SK-N-SH (cell line): ENCODE measurements around the gene NAA20. TPM values are rescaled to one million over a fixed set of nuclear protein-coding genes. Genes with fewer than 3 reads are reported as not detected.

Experiments
- CTCF ChIA-PET: fragments of 300-600, 350-600 bp; formaldehyde crosslinking; extraction: SDS; loops from one replicate; lab custom pipeline; 2021; lab: Yijun Ruan, JAX
- POLR2A ChIA-PET: fragments of 350-600 bp; sonication (Branson Sonifier 250); formaldehyde crosslinking; extraction: SDS; loops from one replicate; lab custom pipeline; 2020; ENCODE audit warnings: antibody characterized with exemption, inconsistent platforms; lab: Yijun Ruan, JAX
- DNase-seq: peaks from one replicate; pipeline ENCODE4 v3.0.0; 2012
- H2AFZ ChIP-seq: fragments of 200-600 bp; sonication (generic); 2 replicates; pipeline ENCODE4 v1.8.1; 2016; ENCODE audit warnings: antibody characterized with exemption, mild to moderate bottlenecking, low read depth
- H3F3A ChIP-seq: fragments of 200-600 bp; sonication (generic); replicated peaks from 2 replicates; pipeline ENCODE3; 2016; ENCODE audit warnings: antibody characterized with exemption, mild to moderate bottlenecking; ENCODE audit not compliant: insufficient read depth
- H3K27ac ChIP-seq, 2 experiments: fragments of 200-500 bp in 1 of 2; fragments of 200-600 bp in 1 of 2; sonication (Bioruptor generic) in 1 of 2; sonication (generic), shearing (Covaris generic) in 1 of 2; 2 replicates each; pipeline versions ENCODE4 v1.5.1 to v1.6.1; 2014 to 2016; ENCODE audit warnings: low read depth in 2 of 2, inconsistent platforms in 1 of 2, low read length in 1 of 2, mild to moderate bottlenecking in 1 of 2, mixed read lengths in 1 of 2
- H3K27me3 ChIP-seq: fragments of 200-600 bp; sonication (generic), shearing (Covaris generic); 2 replicates; pipeline ENCODE4 v1.6.1; 2016; ENCODE audit warnings: mixed run types; ENCODE audit not compliant: insufficient read depth
- H3K36me3 ChIP-seq, 2 experiments: fragments of 200-500 bp in 1 of 2; fragments of 200-600 bp in 1 of 2; sonication (Bioruptor generic) in 1 of 2; sonication (generic) in 1 of 2; replicated peaks in 1 of 2; 2 replicates each; pipeline versions ENCODE3 to v1.5.1; 2014 to 2016; ENCODE audit warnings: low read length in 1 of 2, mild to moderate bottlenecking in 1 of 2; ENCODE audit not compliant: insufficient read depth in 2 of 2, control insufficient read depth in 1 of 2
- H3K4me1 ChIP-seq, 2 experiments: fragments of 200-500 bp in 1 of 2; fragments of 200-600 bp in 1 of 2; sonication (Bioruptor generic) in 1 of 2; sonication (generic), shearing (Covaris generic) in 1 of 2; 2 replicates each; pipeline versions ENCODE4 v1.5.1 to v1.6.1; 2014 to 2016; ENCODE audit warnings: low read depth in 1 of 2, low read length in 1 of 2, mixed run types in 1 of 2; ENCODE audit not compliant: insufficient read depth in 2 of 2, control insufficient read depth in 1 of 2
- H3K4me2 ChIP-seq: fragments of 200-600 bp; sonication (generic), shearing (Covaris generic); 2 replicates; pipeline ENCODE4 v1.6.1; 2017; ENCODE audit warnings: mixed run types
- H3K4me3 ChIP-seq, 2 experiments: fragments of 200-500 bp in 1 of 2; fragments of 200-600 bp in 1 of 2; sonication (Bioruptor generic) in 1 of 2; sonication (generic), shearing (Covaris generic) in 1 of 2; 2 replicates each; pipeline versions ENCODE4 v1.5.1 to v1.8.1; 2014 to 2016; ENCODE audit warnings: low read depth in 2 of 2, inconsistent platforms in 1 of 2, low read length in 1 of 2, mild to moderate bottlenecking in 1 of 2, mixed read lengths in 1 of 2, moderate library complexity in 1 of 2
- H3K79me2 ChIP-seq: fragments of 200-600 bp; sonication (generic); 2 replicates; pipeline ENCODE4 v1.8.1; 2017; ENCODE audit warnings: mild to moderate bottlenecking; ENCODE audit not compliant: insufficient read depth
- H3K9ac ChIP-seq: fragments of 200-600 bp; sonication (generic); 2 replicates; pipeline ENCODE4 v1.6.1; 2017; ENCODE audit warnings: mixed run types
- H3K9me2 ChIP-seq: fragments of 200-600 bp; sonication (generic); 2 replicates; pipeline ENCODE4 v1.6.1; 2017; ENCODE audit warnings: mixed run types
- H3K9me3 ChIP-seq: fragments of 200-600 bp; sonication (generic); 2 replicates; pipeline ENCODE4 v1.6.1; 2017; ENCODE audit warnings: mixed run types, mild to moderate bottlenecking, moderate library complexity
- H4K20me1 ChIP-seq: fragments of 200-600 bp; sonication (generic); 2 replicates; pipeline ENCODE4 v1.6.1; 2017; ENCODE audit warnings: mild to moderate bottlenecking, mixed run types; ENCODE audit not compliant: insufficient read depth
- ELF1 ChIP-seq: IDR thresholded peaks from 2 replicates; pipeline ENCODE4 v1.4.0; 2012
- EP300 ChIP-seq, 2 experiments: IDR thresholded peaks; 2 replicates each; pipeline versions ENCODE4 v1.4.0 to v1.6.1; 2012; ENCODE audit warnings: borderline replicate concordance in 1 of 2, low read depth in 1 of 2, low read length in 1 of 2
- FOSL2 ChIP-seq: IDR thresholded peaks from 2 replicates; pipeline ENCODE4 v1.4.0; 2012; ENCODE audit warnings: low read depth, mild to moderate bottlenecking, moderate library complexity, borderline replicate concordance
- FOXJ3 ChIP-seq: sonication (generic); formaldehyde crosslinking; IDR thresholded peaks from 2 replicates; pipeline ENCODE4 v1.5.1; 2020; ENCODE audit warnings: mild to moderate bottlenecking, missing genetic modification reagents
- JUND ChIP-seq: IDR thresholded peaks from 2 replicates; pipeline ENCODE4 v1.4.0; 2012
- MEF2A ChIP-seq: IDR thresholded peaks from 2 replicates; pipeline ENCODE4 v1.4.0; 2012; ENCODE audit warnings: low read depth, borderline replicate concordance
- NFIC ChIP-seq: IDR thresholded peaks from 2 replicates; pipeline ENCODE4 v1.4.0; 2012; ENCODE audit warnings: borderline replicate concordance
- NRF1 ChIP-seq: IDR thresholded peaks from 2 replicates; pipeline ENCODE4 v1.6.1; 2012; ENCODE audit warnings: low read depth, mild to moderate bottlenecking, low read length
- POLR2AphosphoS5 ChIP-seq: IDR thresholded peaks from 2 replicates; pipeline ENCODE4 v1.6.1; 2012; ENCODE audit warnings: low read depth, low read length
- REST ChIP-seq: IDR thresholded peaks from 2 replicates; pipeline ENCODE4 v1.6.1; 2012; ENCODE audit warnings: mild to moderate bottlenecking, low read depth, low read length, moderate library complexity
- RFX5 ChIP-seq: IDR thresholded peaks from 2 replicates; pipeline ENCODE4 v1.6.1; 2012; ENCODE audit warnings: mild to moderate bottlenecking, improper control_type of control experiment, low read length
- SIN3A ChIP-seq: IDR thresholded peaks from 2 replicates; pipeline ENCODE4 v1.6.1; 2012; ENCODE audit warnings: low read depth, mild to moderate bottlenecking, low read length, moderate library complexity, borderline replicate concordance
- SMC3 ChIP-seq: IDR thresholded peaks from 2 replicates; pipeline ENCODE4 v1.6.1; 2012; ENCODE audit warnings: low read depth, low read length, improper control_type of control experiment
- TAF1 ChIP-seq: IDR thresholded peaks from 2 replicates; pipeline ENCODE4 v1.6.1; 2012; ENCODE audit warnings: low read depth, mild to moderate bottlenecking, low read length, moderate library complexity, borderline replicate concordance
- TCF12 ChIP-seq: IDR thresholded peaks from 2 replicates; pipeline ENCODE4 v1.4.0; 2012
- whole genome bisulfite sequencing: methylation state at CpG from one replicate; pipeline ENCODE4 v1.1.6; 2017; ENCODE audit warnings: low lambda C conversion rate; 5-methylcytosine and 5-hydroxymethylcytosine counted together
- polyA plus RNA-seq, 3 experiments: library from polyadenylated mRNA; depleted of rRNA; stranded (reverse); fragments of >200 nt; gene quantifications; 2 replicates each; pipeline ENCODE4 v1.2.3, GENCODE V29; 2012
- TF ChIP-seq, protein P1 (sequence below): IDR thresholded peaks from 2 replicates; pipeline ENCODE4 v1.4.0; 2012; ENCODE audit warnings: low read depth, borderline replicate concordance
- TF ChIP-seq, protein P2 (sequence below): IDR thresholded peaks from 2 replicates; pipeline ENCODE4 v1.4.0; 2012; ENCODE audit warnings: low read depth

Gene NAA20
- polyA plus RNA-seq, 1 of the 3 experiments (the other 2 are of a cell fraction): 85.0 TPM

GRCh38 chr20:20018366-20018765 lies 1.2 kb downstream of the NAA20 start:
- no peak for TF ChIP-seq FOXJ3 (CRISPR knock-in tag)
- TF ChIP-seq EP300 (IDR thresholded peaks at IDR 0.05; ENCODE audit: borderline replicate concordance in 1 of 2, low read depth in 1 of 2, low read length in 1 of 2): no peak
- no peak for TF ChIP-seq ELF1
- TF ChIP-seq, protein P1, sequence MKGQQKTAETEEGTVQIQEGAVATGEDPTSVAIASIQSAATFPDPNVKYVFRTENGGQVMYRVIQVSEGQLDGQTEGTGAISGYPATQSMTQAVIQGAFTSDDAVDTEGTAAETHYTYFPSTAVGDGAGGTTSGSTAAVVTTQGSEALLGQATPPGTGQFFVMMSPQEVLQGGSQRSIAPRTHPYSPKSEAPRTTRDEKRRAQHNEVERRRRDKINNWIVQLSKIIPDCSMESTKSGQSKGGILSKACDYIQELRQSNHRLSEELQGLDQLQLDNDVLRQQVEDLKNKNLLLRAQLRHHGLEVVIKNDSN: no peak
- no peak for TF ChIP-seq TAF1
- TF ChIP-seq TCF12: no peak
- TF ChIP-seq SIN3A: no peak
- TF ChIP-seq NRF1: no peak
- no peak for TF ChIP-seq NFIC
- TF ChIP-seq POLR2AphosphoS5: no peak
- TF ChIP-seq REST: no peak
- TF ChIP-seq, protein P2, sequence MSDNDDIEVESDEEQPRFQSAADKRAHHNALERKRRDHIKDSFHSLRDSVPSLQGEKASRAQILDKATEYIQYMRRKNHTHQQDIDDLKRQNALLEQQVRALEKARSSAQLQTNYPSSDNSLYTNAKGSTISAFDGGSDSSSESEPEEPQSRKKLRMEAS: no peak
- TF ChIP-seq SMC3: no peak
- TF ChIP-seq MEF2A: no peak
- no peak for TF ChIP-seq FOSL2
- TF ChIP-seq JUND: no peak
- TF ChIP-seq RFX5: no peak
- Histone ChIP-seq H3F3A (peaks cover 6% of the 10 kb centered on the region), H3K79me2 (peaks cover 62% of the 10 kb centered on the region), H3K9me3 (no peaks in the 10 kb centered on the region), H3K9ac (peak overlapping the region; percentile 90), H3K4me1 (peaks cover 6 to 17% of the 10 kb centered on the region in 2 experiments; a peak in 3 of 4 replicates), H3K27me3 (no peaks in the 10 kb centered on the region), H3K4me3 (peak overlapping the region; percentile 85 to 93), H3K27ac (peak overlapping the region in 1 of 2 experiments; percentile 63; a peak in 1 of 4 replicates), H3K4me2 (peak overlapping the region; percentile 97), H2AFZ (no peak overlapping the region), H4K20me1 (peaks cover 28% of the 10 kb centered on the region), H3K9me2 (no peaks in the 10 kb centered on the region), H3K36me3 (peaks cover 3 to 12% of the 10 kb centered on the region in 2 experiments)
- WGBS: 53% methylated on average over 8 of the region's 8 CpGs
- CTCF ChIA-PET: interaction anchor here (0.7 to 2.1 kb wide), 5 partner anchors 20 to 235 kb away, joined by 3 to 9 read pairs (median 5); partner anchors contain the start of genes CFAP61 and CRNKL1
- POLR2A ChIA-PET: interaction anchor here (1.8 kb wide), 1 partner anchor 34 kb away, joined by 11 read pairs; the partner anchor contains the start of genes CFAP61 and CRNKL1
- DNase-seq: no peak
